Effector CD8-positive, alpha-beta T cell (primary cell): ENCODE data around the gene CDK5RAP2.
"Not testable (repeated sequence)": the region's sequence is repeated elsewhere in the genome, so short reads cannot be mapped to it uniquely, and the experiment has no call there.

Experiments used
- DNase-seq: peaks from one replicate; lab custom pipeline; 2025; lab: John Stamatoyannopoulos, UW

The CDK5RAP2 gene

DNA sequence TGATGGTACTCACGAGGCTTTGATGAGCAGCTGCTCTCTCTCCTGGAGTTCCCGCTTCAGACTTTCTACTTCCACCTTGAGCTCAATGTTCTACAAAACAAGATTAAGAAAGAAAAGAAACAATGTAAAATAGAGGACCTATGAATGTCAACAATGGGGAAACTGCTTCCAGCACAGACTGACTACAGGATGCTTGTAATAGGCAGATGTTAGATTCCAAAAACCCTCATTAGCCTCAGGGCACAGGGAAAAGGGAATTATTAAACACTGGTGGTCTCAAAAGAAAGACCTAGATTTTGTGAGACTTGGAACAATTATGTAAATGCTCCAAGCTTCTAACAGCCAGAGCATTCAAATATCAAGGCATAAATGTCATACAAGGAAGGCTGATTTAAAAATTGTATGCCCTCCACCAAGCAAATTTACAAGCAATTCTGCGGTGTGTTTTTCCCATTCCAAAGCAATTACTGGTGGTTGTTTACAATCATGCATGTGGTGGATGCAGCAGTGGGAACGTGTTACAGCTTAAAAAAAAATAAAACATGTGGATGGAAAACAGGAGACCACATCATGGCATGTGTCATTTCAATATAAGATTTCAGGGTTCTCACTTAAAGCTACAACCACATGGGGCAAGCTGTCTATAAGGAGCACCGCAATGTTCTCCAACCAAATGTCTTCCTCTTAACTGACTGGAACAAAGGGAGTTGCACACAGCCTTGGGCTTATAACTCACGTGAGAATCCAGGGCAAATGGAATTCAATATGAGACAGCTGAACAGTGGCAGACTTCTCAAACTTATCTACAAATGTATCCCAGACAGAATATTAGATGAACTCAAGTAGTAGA is 34.0 kb downstream of the CDK5RAP2 start:
- DNase-seq: no peak

GRCh38 chr9:120544441-120544840 is 35.5 kb downstream of the CDK5RAP2 start:
- DNase-seq: no peak

DNA sequence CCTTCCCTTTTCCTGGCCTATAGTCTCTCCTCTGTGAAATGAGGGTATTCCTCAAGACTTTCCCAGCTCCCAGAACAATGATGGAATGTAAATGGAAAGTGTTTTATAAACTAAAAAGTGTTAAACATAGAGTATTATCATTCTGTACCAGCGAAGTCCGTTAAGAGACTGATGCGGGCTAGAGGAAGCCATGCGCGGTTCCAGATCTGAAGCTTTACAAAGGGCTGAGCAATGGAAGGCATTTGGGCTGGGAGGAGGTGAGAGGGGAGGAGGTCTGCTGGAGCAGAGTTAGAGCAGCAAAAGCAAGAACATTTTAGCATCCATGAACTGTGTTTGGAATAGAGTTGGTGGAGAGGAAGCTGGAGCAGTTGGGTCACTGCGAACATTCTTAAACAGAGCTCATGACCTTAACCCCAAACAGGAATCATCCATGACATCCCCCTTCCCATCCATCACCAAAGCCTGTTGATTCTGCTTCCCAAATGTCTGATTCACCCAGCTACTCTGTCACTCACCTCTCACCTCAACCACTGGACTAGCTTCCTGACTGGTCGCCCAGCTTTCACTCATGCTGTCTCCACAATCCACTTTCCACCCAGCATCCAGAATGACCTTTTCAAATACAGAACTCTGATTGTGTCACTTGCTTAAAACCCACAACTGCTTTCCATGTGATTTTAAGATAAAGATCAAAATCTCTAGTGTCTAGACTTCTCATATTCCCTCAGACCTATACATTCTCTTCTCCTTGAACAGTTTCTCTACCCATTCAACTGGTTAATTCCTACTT is 37.1 kb downstream of the CDK5RAP2 start:
- no peak for DNase-seq

DNA sequence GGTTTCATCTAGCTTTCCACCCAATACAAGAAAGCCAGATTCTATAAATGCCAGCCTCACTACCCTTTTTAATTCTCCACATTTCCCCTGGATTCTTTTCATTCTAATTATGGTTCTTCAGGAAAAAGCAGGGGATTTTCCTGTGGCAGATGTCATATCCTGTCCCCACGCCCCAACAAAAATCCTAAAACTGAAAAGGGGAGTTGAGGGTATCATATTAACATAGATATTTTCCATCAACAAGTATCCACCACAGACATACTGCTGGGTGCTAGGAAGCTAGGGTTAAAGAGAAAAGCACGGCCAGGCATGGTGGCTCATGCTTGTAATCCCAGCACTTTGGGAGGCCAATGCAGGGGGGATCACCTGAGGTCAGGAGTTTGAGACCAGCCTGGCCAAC is 38.0 kb downstream of the CDK5RAP2 start:
- DNase-seq: no peak

- DNase-seq: no peak
Observed at GRCh38 chr9:120539951-120540350, 40.0 kb downstream of the CDK5RAP2 start.

DNA sequence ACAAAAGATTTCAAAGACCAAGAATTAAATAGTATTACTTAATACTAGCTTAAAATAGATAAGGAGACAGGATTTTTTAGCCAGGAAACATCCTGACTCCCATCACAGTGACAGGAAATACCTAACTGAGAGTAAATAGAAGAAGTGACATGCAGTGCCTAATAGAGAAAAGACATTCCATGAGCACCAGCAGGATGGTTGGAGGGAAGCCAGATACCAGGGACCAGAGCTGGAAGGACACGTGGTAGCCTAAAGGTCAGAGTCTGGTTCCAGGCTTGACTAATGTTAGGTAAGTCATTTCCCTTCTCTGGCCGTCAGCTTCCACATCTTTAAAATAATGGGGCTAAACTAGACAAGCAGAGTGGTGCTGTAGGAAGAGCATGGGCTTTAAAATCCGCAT is 41.6 kb downstream of the CDK5RAP2 start:
- no peak for DNase-seq

GRCh38 chr9:120536949-120537640 is 42.9 kb downstream of the CDK5RAP2 start:
- no peak for DNase-seq

DNA sequence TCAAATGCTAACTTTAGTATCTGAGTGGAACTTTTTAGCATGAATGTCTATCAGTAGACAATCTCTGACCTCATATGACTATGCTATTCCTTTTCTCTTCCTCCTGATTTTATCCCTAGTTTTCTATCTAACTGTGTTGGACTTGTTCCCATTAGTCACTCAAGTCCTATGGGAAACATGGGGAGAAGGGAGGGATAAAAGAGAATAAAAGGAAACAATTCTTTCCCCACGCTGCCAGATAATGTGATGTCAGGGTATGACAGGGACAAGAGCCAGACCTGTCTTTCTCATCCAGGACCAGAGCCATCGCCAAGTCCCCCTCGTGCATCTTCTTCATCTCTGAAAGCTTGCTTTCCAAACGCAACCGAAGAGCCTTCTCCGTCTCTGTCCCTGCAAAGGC is 43.9 kb downstream of the CDK5RAP2 start:
- no peak for DNase-seq

DNA sequence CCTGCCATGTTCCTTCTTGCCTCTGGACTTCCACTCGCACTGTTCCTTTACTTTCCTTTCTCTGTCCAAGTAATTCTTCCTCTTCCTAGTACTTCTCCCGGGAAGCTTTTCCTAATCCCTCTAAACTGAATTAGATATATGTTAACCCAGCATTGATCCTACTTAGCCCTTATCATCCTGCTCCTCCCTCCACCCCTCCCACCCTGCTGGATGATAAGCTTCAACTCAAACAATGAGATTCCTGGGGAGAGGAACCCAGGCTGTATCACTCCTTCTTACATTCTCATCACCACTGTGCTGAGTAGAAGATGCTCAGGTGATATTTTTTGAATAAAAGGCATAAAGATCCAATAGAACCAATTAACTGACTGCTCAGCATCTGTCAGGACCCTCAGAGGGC is 45.7 kb downstream of the CDK5RAP2 start:
- DNase-seq: no peak

- no peak for DNase-seq
Observed at GRCh38 chr9:120532891-120533290, 47.1 kb downstream of the CDK5RAP2 start.

GRCh38 chr9:120532475-120532874 is 47.5 kb downstream of the CDK5RAP2 start:
- DNase-seq: no peak

- DNase-seq: no peak
Observed at GRCh38 chr9:120531683-120532300, 48.2 kb downstream of the CDK5RAP2 start.

- DNase-seq: not testable (repeated sequence)
Observed at GRCh38 chr9:120530220-120530832, 49.6 kb downstream of the CDK5RAP2 start.

GRCh38 chr9:120528829-120529228 is 51.1 kb downstream of the CDK5RAP2 start:
- DNase-seq: no peak

- no peak for DNase-seq
Observed at GRCh38 chr9:120528327-120528726, 51.6 kb downstream of the CDK5RAP2 start.

DNA sequence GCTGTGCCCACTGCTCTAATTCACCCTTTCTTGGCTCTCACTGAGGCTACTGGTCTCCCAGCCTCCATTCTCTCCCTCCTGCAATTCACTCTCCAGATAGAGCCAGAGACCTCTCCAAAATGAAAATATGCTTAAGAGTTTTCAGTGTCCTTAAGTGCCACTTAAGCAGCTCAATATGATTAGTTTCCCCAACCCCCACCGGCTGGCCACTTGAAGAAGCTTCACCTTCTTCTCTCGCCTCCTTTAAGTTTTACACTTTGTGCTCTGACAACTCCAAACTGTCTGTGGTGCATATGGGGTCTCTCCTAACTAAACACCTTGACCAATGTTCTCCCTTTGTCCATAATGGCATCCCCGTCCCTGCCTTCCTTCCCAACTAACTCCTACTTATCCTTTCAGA is 53.4 kb downstream of the CDK5RAP2 start:
- no peak for DNase-seq

DNA sequence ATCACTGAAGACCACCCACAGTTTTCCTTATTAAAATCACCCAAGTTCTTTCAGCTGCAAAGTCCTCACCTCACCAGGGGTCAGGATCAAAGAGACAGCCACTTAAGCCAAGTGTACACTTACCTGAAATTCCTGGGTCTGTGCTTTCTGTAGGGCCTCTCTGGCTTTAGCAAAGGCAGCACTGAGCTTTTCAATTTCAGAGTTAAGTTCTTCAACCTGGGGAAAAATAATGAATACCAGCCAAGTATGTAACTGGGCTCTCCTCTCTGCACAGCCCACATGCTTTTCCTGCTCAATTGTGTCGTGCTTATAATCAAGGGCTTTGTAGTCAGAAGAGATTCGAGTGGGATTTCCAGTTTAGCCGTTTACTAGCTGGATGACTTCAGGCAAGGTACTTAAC is 55.1 kb downstream of the CDK5RAP2 start:
- no peak for DNase-seq

- DNase-seq: no peak
Observed at GRCh38 chr9:120524038-120524437, 55.9 kb downstream of the CDK5RAP2 start.

GRCh38 chr9:120522558-120522957 is 57.4 kb downstream of the CDK5RAP2 start:
- DNase-seq: no peak

- DNase-seq: no peak
Observed at GRCh38 chr9:120522032-120522431, 57.9 kb downstream of the CDK5RAP2 start.

- no peak for DNase-seq
Observed at GRCh38 chr9:120521101-120521500, 58.9 kb downstream of the CDK5RAP2 start.

GRCh38 chr9:120515996-120516395 is 64.0 kb downstream of the CDK5RAP2 start:
- not testable (repeated sequence) for DNase-seq
